ENCODE data around the gene PLEKHA3. TPM values are rescaled to one million over a fixed set of nuclear protein-coding genes. Genes with fewer than 3 reads are reported as not detected.
"Not testable (repeated sequence)": the region's sequence is repeated elsewhere in the genome, so short reads cannot be mapped to it uniquely, and the experiment has no call there.

PLEKHA3 gene
- total RNA-seq, result 36.4 TPM
- long read RNA-seq, full-length matches to known transcripts, result 11 of 13 reads
- long read RNA-seq, partial matches to known transcripts, result 1 of 13 reads
- long read RNA-seq, other reads (novel, unspliced or antisense), result 1 of 13 reads

DNA sequence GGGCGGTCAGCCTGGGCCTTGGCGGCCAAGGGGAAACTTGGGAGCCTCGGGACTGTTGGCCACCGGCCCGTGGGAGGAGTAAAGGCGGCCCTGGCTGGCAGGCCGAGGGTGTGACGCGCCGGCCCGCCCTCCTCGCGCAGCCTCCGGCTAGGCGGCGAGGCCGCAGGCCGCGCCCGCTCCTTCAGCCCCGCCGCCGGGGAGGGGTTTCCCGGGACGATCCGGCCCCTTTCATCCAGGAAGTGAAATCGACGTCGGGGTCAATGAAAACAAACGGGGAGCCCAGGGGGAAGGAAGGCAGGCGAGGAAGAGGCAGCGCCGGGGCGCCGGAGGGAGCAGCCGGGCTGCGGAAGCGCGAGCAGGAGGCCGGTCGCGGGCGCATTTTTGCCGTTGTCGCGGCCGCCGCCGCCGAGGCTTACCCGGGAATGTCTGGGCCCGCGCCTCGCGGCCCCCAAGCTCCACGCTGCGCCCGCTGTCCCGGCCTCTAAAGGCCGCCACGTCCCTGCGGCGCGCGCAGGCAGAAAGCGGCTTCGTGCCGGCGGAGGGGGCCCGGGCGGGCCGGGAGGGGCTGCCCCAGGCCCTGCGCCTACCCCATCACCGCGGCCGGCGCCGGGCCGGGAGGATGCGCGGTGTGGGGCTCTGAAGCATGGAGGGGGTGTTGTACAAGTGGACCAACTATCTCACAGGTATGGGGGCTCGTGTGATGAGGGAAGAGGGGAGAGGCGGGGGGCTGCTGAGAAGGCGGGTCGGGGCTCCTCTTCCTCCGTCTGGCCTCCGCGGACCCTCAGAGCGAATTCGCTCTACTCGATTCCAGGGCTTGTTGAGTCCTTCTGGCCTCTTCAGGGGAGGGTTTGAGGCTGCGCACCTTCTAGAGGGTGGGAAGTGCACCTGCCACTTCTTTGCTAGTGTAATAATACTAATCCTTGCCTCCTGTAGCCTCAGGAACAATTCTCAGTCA lies at the start of gene PLEKHA3:
Gene PLEKHA3, plus strand, starts transcription at position 231 of the 955 bp plus-strand sequence. Its CDS starts 413 bp downstream, at position 644.
- DNase-seq (ENCODE audit: missing footprints) (peak; percentile 98), ATAC-seq (peak; percentile 95)
- intact Hi-C loops (cut with DNase I), result loop anchor here (2.0 kb wide), 1 partner anchor 42 kb away; no protein-coding TSS in a partner anchor

DNA sequence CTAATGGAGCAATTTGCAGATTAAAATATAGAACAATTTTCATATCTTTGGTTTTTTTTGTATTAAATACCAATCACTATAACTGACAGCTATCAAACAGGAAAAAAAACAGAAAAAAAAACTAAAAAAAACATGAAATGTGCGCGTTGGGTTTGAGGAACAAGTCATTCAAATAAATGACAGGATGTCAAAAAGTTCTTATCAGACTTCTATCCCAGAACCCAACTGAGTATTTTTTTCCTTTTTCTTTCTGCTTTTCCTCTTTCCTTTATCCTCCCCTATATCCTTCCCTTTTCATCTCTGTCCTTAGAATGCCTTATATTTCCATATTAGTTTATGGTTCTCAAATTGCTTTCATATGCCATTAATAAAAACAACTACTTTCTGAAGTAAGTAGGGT lies 43.6 kb upstream of the PLEKHA3 start:
- ATAC-seq, result no peak
- DNase-seq (ENCODE audit: missing footprints), result no peak
- intact Hi-C loops (cut with DNase I), result no loop called here

DNA sequence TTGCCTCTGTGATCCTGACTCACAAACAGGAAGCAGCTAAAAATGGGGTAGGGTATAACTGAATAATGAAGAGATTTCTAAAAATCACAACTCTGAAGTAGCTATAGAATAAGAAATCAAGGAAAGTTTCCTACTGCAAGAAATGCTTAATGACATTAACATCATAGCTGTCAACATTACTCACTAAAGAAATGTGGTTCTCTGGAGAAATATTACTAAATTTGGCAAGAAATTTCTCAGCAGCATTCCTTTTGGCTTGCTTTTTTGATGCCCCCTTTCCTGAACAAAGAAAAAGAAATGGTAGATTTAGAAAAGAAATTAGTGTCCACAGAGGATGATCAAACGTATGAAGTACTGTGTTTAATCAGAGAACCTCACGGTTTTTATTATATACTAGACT lies 38.8 kb upstream of the PLEKHA3 start:
- intact Hi-C loops (cut with DNase I), result no loop called here
- ATAC-seq (no peak), DNase-seq (ENCODE audit: missing footprints) (no peak)

DNA sequence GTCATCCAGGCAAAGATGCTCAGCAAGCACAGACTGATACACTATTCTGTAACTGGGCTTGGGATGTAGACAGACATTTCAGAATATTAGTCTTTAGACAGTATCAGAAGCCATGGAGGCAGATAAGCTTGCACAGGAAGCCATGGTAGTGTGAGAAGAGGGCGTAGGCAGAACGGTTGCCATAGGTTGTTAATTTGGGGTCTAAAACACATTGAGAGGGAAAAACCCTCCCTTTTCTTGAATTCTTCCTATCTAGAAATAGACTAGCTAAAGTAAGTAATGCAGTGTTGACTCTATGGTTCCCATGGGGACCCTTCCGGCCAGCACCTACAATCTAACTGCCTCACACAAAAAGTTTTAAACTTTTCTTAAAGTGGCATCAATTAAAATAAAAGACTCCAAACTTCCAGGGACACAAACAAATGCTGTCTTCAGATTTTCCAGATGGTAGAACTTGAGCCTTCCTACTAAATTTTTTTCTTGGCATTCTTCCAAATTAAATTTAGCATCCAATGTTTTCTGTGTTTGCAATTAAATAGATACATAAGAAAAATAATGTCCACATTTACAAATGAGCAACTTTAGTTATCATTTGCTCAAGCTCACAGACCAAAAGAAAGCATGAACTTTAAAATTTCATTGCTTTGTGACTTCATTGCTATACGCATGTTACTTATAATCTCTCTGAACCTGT lies 31.1 kb upstream of the PLEKHA3 start:
- intact Hi-C loops (cut with DNase I), result no loop called here
- DNase-seq (ENCODE audit: missing footprints) (no peak), ATAC-seq (no peak)

DNA sequence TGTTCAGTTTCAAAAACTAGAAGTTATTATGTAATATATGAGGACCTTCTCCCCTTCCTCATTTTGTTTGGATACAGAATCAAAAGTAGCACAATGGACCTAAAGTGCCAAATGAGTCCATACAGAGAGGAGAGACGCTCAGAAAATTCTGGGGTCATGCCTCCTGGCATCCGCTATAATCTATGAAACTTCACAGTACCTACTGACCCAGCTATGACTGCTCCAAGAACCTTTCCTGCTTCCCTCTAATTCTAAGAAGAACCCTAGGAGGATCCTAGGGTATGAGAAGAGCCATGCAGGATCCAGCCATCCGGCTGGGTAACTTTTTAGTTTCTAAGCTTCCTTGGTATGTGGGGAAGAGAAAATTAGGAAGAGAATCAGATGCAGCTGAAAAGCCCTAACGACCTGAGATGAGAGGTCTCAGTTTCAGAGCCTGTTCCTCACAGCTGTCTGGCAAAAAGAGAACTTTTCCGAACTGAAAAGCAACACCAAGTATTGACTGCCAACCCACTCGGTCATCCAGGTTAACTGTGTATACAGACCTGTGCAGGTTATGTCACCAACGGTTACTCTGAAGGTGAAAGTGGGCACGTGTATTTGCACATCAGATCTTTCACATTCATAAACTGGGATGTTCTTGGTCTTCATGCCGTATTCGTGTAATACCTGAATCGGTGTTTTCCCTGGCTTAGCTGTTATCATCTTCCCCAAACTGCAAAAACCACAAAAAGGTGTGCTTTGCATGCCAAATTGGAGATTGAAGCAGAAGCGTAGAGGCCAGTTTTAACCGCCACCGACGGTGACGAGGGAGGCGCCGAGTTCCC lies 30.3 kb upstream of the PLEKHA3 start:
- ATAC-seq, result no peak
- no peak for DNase-seq (ENCODE audit: missing footprints)
- intact Hi-C loops (cut with DNase I), result loop anchor here (2.0 kb wide), 1 partner anchor 35 kb away; no protein-coding TSS in a partner anchor

DNA sequence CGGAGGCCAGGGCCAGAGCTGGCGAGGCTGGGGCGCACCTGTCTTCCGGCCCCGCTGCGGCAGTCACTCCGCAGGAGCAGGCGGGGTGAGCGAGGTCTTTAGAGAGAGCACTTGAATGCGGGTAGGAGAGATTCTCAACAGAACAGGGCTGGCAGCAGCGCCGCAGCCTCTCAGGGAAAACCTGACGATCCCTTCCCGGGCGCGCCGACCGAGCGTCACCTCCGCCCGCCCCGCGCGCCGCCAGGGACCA lies 29.8 kb upstream of the PLEKHA3 start:
- no peak for ATAC-seq
- no peak for DNase-seq (ENCODE audit: missing footprints)
- intact Hi-C loops (cut with DNase I), result loop anchor here (2.0 kb wide), 1 partner anchor 36 kb away; no protein-coding TSS in a partner anchor

DNA sequence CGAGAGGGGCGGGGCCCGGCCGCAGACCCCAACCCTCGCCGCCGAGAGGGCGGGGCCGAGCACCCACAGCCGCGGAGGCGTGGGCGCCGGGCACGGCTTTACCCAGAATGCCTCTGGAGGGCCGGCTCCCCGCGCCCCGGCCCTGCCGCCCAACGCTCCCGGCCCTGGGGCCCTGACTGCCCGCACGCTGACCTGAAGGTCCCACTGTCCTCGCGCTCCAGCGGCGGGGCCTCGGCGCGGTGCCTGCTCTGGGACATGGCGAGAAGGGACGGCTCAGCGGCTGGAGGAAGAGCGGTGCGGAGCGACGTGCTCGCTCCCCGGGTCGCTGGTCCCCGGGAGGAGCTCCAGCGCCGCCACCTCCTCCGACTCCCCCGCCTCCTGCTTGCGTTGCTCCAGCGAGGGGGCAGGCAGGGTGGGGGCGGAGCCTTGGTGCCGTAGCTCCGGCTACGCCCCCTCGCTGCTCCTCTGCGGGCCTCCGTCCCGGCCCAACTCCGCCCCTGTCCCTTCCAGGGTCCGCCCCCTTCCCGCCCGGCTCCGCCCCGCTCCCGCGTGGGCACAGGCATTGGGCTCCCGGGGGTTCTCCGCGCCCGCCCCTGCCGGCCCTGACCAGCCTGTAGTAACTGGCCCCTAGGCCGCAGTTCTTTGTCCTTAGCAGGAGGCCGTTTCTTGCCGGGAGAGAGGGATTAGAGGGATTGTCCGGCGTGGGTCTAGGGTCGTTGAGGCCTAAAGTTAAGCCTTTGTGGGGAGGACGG lies 29.3 kb upstream of the PLEKHA3 start, which contains the start of the genes PJVK and PRKRA:
Gene PJVK, plus strand, starts transcription at position 605 of the 752 bp plus-strand sequence. CDS start 2,032 bp downstream, outside the sequence.
Gene PRKRA, minus strand, starts transcription at position 402 of the 752 bp plus-strand sequence. Its CDS starts 145 bp downstream, at position 257.
- intact Hi-C loops (cut with DNase I), result loop anchor here (1.0 to 2.0 kb wide), 2 partner anchors 27 to 36 kb away; partner anchors contain the start of gene FKBP7
- ATAC-seq, result peak; percentile 99
- DNase-seq (ENCODE audit: missing footprints), result peak; percentile 99

DNA sequence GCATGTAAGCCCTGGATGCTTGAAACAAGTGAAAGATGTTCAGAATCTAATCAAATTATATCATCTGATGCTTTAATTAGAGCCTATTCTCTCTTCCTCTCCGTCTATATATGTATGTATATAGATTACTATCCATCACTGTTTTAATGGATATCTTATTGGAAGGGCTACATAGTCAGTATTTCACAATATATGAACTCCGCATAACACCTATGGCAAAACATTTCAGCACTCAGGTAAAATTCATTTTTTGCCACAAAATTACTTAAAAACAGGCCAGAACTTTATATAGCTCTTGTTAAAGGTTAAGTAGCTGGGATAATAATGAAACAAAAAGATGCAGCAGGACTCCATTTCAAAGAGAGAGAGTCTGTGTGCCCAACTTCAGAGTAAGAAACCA lies 27.9 kb upstream of the PLEKHA3 start:
- DNase-seq (ENCODE audit: missing footprints) (no peak), ATAC-seq (no peak)
- intact Hi-C loops (cut with DNase I), result no loop called here

DNA sequence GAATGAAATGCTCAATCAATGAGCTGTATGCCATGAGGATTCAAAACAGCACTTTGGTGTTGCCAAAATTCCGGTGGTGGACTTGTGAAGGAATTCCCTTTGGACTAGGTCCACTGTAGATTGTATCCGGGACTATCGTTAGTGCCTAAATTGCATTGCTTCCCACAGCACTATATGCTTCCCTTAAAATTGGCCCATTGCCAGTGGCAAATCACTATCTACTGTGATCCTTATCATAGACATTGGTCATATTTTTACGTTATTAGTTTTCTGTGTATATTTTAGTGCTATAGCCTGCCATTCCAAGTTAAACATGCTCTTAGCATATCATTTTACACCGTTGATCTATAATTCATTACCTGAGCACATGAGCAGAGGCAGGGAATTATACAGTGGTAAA lies 27.4 kb upstream of the PLEKHA3 start:
- ATAC-seq (no peak), DNase-seq (ENCODE audit: missing footprints) (no peak)
- intact Hi-C loops (cut with DNase I), result no loop called here

DNA sequence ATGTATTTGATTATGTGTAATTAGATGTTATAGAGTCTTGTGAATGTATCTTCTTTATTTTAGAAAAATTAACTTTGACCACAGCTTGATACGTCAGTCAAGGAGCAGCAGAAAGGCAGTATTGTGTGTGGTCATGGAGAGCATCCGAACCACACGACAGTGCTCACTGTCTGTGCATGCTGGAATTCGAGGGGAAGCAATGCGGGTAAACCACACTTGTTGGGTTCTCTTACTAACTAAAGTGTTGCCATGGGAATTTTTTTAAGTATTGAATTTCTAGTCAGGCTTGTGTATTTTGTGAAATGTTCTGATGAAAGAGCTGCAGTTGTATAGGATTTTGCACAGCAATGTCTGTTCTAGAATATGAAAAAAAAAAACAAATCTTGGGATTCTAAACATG lies 24.3 kb upstream of the PLEKHA3 start:
- intact Hi-C loops (cut with DNase I), result no loop called here
- DNase-seq (ENCODE audit: missing footprints) (no peak), ATAC-seq (no peak)

DNA sequence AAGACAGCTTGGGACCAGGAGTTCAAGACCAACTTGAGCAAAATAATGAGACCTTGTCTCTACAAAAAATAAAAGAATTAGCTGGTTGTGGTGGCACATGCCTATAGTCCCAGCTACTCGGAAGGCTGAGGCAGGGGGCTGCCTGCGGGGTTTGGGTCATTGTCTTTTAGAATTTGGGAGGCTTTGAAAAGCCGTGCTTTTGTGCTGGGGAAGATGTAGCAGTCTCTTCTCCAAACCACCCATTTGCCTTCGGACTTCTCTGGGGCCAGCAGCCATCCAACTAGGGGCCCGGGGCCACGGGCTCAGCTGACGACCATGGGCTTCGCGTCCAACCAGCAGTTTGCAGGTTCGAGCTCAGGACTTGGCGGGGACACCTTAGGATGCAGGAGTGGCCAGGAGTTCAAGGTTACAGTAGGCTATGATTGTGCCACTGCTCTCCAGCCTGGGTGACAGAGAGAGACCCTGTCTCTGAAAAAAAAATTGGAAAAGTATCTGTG lies 22.8 kb upstream of the PLEKHA3 start:
- DNase-seq (ENCODE audit: missing footprints) (no peak), ATAC-seq (no peak)

DNA sequence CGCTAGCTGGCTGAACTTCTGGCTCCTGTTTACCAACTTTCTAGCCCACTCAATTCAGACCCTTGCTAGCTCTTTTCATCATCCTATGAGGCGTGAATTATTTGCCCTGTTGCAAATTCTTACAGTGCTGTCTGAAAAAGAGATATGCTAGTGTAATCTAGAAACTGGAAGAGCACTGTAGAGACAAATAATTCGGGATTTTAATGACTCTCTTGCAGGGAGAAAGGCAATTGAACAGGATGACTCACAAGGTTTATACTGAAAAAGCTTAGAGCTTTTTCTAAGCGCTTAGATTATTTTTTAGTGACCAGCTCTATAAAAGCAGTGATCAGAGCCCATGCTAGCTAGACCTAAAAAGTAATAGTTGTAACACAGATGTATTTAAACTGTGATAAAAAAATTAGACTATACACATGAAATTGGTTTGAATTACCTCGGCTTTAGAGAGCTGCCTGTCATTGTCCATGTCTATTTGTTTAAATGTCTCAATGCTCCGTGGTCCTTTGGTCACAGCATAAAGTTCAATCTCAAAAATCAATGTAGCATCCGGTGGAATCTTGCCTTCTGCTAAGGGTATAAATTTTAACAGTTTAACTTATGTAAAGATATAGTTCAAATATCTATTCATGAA lies 10.9 kb upstream of the PLEKHA3 start:
- no peak for DNase-seq (ENCODE audit: missing footprints)
- intact Hi-C loops (cut with DNase I), result no loop called here
- no peak for ATAC-seq

More for the DNA sequence above, 22.8 kb upstream of the PLEKHA3 start:
- intact Hi-C loops (cut with DNase I), result no loop called here

DNA sequence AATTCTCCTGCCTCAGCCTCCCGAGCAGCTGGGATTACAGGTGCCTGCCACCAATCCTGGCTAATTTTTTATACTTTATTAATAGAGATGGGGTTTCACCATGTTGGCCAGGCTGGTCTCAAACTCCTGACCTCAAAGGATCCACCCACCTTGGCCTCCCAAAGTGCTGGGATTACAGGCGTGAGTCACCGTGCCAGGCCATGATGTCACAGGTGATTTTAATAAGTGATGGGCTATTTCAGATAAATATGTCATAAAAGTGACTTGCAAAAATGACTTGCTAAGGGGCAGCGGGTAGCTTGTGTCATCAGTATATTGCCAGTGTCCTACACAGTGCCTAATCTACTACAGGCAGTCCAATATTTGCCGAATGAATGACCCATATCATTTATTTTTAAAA lies 8.9 kb upstream of the PLEKHA3 start:
- DNase-seq (ENCODE audit: missing footprints); ATAC-seq; intact Hi-C loops (cut with DNase I): not testable (repeated sequence)

DNA sequence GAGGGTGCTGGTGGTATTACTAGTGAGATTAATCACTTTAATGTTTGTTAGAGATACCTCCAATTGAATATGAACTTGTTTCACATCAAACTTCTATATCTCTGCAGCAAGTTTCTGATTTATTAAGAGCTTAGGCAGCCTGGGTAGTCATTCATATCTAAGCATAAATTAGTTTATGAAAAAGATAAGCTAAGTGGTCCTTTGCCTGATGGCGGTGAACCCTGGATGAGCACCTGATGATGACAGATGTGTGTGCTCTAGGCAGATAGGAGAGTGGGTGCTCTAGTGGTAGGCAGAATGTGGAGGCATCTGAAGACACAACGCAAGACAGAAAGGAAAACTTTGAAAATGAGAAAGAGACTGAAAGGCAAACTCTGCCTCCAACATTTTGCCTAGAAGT lies 6.9 kb upstream of the PLEKHA3 start:
- ATAC-seq (no peak), DNase-seq (ENCODE audit: missing footprints) (no peak)
- intact Hi-C loops (cut with DNase I), result no loop called here

DNA sequence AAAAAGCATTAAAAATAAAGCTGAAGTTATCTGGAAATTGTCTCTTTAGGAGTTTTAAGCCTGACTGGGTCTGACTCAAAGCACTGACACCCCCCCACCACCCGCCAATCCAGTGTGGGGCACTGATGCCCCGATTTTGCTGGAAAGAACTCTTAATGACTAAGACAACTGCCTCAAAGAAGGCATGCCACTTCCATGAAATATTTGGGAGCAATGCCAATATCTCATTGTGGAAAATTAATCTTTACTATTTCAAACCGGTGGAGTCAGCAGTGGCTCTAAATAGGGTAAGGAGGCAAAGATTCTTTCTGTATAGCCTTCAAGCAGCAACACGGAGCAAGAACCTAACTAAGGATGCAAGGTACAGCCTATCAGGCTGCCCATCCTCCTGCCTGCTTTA lies 6.3 kb upstream of the PLEKHA3 start:
- intact Hi-C loops (cut with DNase I), result no loop called here
- DNase-seq (ENCODE audit: missing footprints), result no peak
- no peak for ATAC-seq

DNA sequence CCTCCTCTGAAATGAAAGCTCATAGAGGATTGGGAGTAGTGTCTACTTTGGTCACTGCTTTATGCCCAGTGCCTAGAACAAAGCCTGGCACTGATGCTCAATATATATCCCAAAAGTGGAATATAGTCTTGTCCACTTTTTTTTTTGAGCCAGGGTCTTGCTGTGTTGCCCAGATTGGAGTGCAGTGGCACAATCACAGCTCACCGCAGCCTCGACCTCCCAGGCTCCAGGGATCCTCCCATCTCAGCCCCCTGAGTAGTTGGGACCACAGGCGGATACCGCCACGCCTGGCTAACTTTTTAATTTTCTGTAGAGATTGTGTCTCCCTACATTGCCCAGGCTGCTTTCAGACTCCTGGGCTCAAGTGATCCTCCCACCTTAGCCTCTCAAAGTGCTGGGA lies 5.7 kb upstream of the PLEKHA3 start:
- no peak for ATAC-seq

DNA sequence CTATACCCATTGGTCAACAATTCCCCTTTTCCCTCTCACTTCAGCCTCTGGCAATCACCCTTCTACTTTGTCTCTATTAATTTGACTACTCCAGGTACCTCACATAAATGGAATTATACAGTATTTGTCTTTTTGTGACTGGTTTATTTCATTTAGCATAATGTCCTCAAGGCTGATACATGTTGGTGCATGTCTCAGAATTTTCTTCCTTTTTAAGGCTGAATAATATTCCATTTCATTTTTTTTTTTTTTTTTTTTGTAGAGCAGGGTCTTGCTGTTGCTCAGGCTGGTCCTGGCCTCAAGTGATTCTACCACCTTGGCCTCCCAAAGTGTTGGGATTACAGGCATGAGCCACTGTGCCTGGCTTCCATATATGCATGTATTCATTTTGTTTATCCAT lies 3.8 kb upstream of the PLEKHA3 start:
- DNase-seq (ENCODE audit: missing footprints) (no peak), ATAC-seq (no peak)
- intact Hi-C loops (cut with DNase I), result no loop called here

More for the DNA sequence above, 5.7 kb upstream of the PLEKHA3 start:
- intact Hi-C loops (cut with DNase I), result no loop called here
- DNase-seq (ENCODE audit: missing footprints), result no peak
